Natural killer cell (primary cell): Measurements from ENCODE around the gene ZNF358. TPM values are rescaled to one million over a fixed set of nuclear protein-coding genes. Genes with fewer than 3 reads are reported as not detected.

Source experiments
- ATAC-seq, 3 donors: fragments of 150-1000 bp in 2 of 3; fragments of 200-7000 bp in 1 of 3; cut with Tn5 transposase; 1 replicate in 1 of 3; 2 replicates in 2 of 3; pipeline ENCODE4 v1.10.0; 2021; ENCODE audit warnings: mild to moderate bottlenecking in 2 of 3, moderate library complexity in 2 of 3
- DNase-seq, 2 donors: peaks; one replicate each; pipeline versions ENCODE4 v3.0.0 to v3.0.0-alpha.2; 2013 to 2021; ENCODE audit warnings: mixed read lengths in 1 of 2
- H3K27ac ChIP-seq: one replicate; pipeline ENCODE4 v1.5.1; 2013; ENCODE audit warnings: mild to moderate bottlenecking, low read length
- H3K27me3 ChIP-seq: one replicate; pipeline ENCODE4 v1.6.1; 2013; ENCODE audit warnings: low read length; ENCODE audit not compliant: control insufficient read depth, insufficient read depth
- H3K36me3 ChIP-seq: one replicate; pipeline ENCODE4 v1.6.1; 2013; ENCODE audit warnings: low read length; ENCODE audit not compliant: control insufficient read depth, insufficient read depth
- H3K4me1 ChIP-seq: one replicate; pipeline ENCODE4 v1.6.1; 2013; ENCODE audit warnings: low read length; ENCODE audit not compliant: control insufficient read depth, insufficient read depth
- H3K4me3 ChIP-seq: one replicate; pipeline ENCODE4 v1.5.1; 2013; ENCODE audit warnings: low read length
- H3K9me3 ChIP-seq: one replicate; pipeline ENCODE4 v1.6.1; 2013; ENCODE audit warnings: low read length; ENCODE audit not compliant: control insufficient read depth, insufficient read depth
- H3K27ac Mint-ChIP-seq, 2 donors: one replicate each; pipeline ENCODE4 v1.8.0; 2022; ENCODE audit warnings: mild to moderate bottlenecking in 2 of 2, mixed read lengths in 2 of 2, moderate library complexity in 1 of 2
- H3K27me3 Mint-ChIP-seq, 2 donors: one replicate each; pipeline ENCODE4 v1.8.0; 2022; ENCODE audit warnings: low read depth in 2 of 2, mixed read lengths in 2 of 2
- H3K36me3 Mint-ChIP-seq: one replicate; pipeline ENCODE4 v1.8.0; 2022; ENCODE audit warnings: mixed read lengths
- H3K4me1 Mint-ChIP-seq, 2 donors: one replicate each; pipeline ENCODE4 v1.8.0; 2022; ENCODE audit warnings: mixed read lengths in 2 of 2
- H3K4me3 Mint-ChIP-seq: one replicate; pipeline ENCODE4 v1.8.0; 2022; ENCODE audit warnings: mild to moderate bottlenecking, moderate library complexity, mixed read lengths
- H3K9me3 Mint-ChIP-seq, 2 donors: one replicate each; pipeline ENCODE4 v1.8.0; 2022; ENCODE audit warnings: mixed read lengths in 2 of 2
- CTCF ChIP-seq: fragments of 200-600 bp; IDR thresholded peaks from one replicate; pipeline ENCODE4 v1.8.0; 2022; ENCODE audit warnings: antibody characterized with exemption
- WGBS: methylation state at CpG from one replicate; pipeline ENCODE4 v1.1.7; 2013; ENCODE audit warnings: missing lambda C conversion rate; ENCODE audit not compliant: insufficient coverage; 5-methylcytosine and 5-hydroxymethylcytosine counted together
- intact Hi-C: fragments of 100-400 bp; cut with micrococcal nuclease; formaldehyde crosslinking; loops from one replicate; pipeline ENCODE4 v1.14.2; 2022
- total RNA-seq, 4 donors: library from RNA; stranded (reverse); fragments of 120-200 nt in 1 of 4; gene quantifications; one replicate each; pipeline versions ENCODE4 v1.2.3 to v1.2.4, GENCODE V29; 2013 to 2022

The ZNF358 gene
- total RNA-seq, 3 donors from 2014 or later (not counting 1 experiment from before 2014, with no cell fraction given): 9.8 to 11.6 (median 10.9) TPM

DNA sequence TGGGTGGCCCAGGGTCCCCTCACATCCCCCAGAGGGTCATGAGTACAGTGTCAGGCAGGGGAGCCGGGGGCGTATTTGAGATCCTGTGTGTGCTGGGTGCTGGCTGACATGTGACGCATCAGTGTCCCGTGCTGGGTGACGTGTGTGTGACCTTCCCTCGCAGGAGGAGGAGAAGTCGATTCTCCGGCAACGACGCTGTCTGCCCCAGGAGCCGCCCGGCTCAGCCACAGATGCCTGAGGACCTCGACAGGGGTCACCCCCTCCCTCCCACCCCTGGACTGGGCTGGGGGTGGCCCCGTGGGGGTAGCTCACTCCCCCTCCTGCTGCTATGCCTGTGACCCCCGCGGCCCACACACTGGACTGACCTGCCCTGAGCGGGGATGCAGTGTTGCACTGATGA is 45.4 kb downstream of the ZNF358 start:
- DNase-seq (no peak), ATAC-seq (no peak)
- TF ChIP-seq CTCF: no peak
- Mint-ChIP-seq H3K36me3 (no peaks in the 10 kb centered on the region), H3K4me1 (peaks cover 0 to 5% of the 10 kb centered on the region in 2 donors), H3K27ac (no peak overlapping the region), H3K9me3 (no peaks in the 10 kb centered on the region), H3K27me3 (no peaks in the 10 kb centered on the region), H3K4me3 (no peak overlapping the region)
- Histone ChIP-seq H3K36me3 (peaks cover 26% of the 10 kb centered on the region), H3K27me3 (no peaks in the 10 kb centered on the region), H3K9me3 (no peaks in the 10 kb centered on the region), H3K4me3 (no peak overlapping the region), H3K4me1 (no peaks in the 10 kb centered on the region), H3K27ac (no peak overlapping the region)
- intact Hi-C loops: no loop called here
- WGBS: 95% methylated on average over 16 of the region's 17 CpGs

GRCh38 chr19:7562646-7563393 is 46.9 kb downstream of the ZNF358 start:
- 72% methylated on average over 11 of the region's 16 CpGs for WGBS
- ATAC-seq: no peak
- DNase-seq: peak in 1 of 2 donors; percentile 40
- H3K27me3 ChIP-seq: no peaks in the 10 kb centered on the region
- peaks cover 14% of the 10 kb centered on the region for H3K36me3 ChIP-seq
- H3K4me3 ChIP-seq: no peak overlapping the region
- H3K27ac ChIP-seq: no peak overlapping the region
- intact Hi-C loops: no loop called here
- peaks cover 0 to 5% of the 10 kb centered on the region in 2 donors for H3K4me1 Mint-ChIP-seq
- TF ChIP-seq CTCF: no peak
- H3K4me1 ChIP-seq: no peaks in the 10 kb centered on the region
- no peak overlapping the region for H3K27ac Mint-ChIP-seq
- no peaks in the 10 kb centered on the region for H3K36me3 Mint-ChIP-seq
- H3K4me3 Mint-ChIP-seq: no peak overlapping the region
- no peaks in the 10 kb centered on the region for H3K9me3 ChIP-seq
- no peaks in the 10 kb centered on the region for H3K9me3 Mint-ChIP-seq
- no peaks in the 10 kb centered on the region for H3K27me3 Mint-ChIP-seq

- Histone ChIP-seq H3K9me3 (no peaks in the 10 kb centered on the region), H3K4me1 (no peaks in the 10 kb centered on the region), H3K4me3 (no peak overlapping the region), H3K27ac (no peak overlapping the region), H3K27me3 (no peaks in the 10 kb centered on the region), H3K36me3 (peaks cover 8% of the 10 kb centered on the region)
- ATAC-seq: no peak
- no peak for TF ChIP-seq CTCF
- WGBS: 92% methylated on average over 4 of the region's 4 CpGs
- Mint-ChIP-seq H3K4me3 (no peak overlapping the region), H3K27ac (no peak overlapping the region), H3K27me3 (no peaks in the 10 kb centered on the region), H3K4me1 (peaks cover 0 to 5% of the 10 kb centered on the region in 2 donors), H3K9me3 (no peaks in the 10 kb centered on the region), H3K36me3 (no peaks in the 10 kb centered on the region)
- no peak for DNase-seq
- intact Hi-C loops: no loop called here
Measured at GRCh38 chr19:7564866-7565265, 49.0 kb downstream of the ZNF358 start.

DNA sequence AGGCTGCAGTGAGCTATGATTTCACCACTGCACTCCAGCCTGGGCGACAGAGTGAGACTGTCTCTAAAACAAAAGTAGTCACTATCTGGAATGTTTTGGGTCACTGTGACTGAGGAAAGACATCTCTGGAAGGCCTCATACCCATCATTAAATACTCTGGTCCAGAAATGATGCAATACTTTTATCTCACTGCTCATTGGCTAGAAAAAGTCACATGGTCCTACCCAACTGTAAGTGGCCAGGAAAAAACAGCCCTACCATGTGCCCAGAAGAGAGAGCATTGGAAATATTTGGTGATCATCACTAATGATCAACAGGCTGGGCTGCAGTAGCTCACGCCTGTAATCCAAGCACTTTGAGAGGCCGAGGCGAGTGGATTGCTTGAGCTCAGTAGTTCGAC is 49.4 kb downstream of the ZNF358 start:
- H3K4me3 Mint-ChIP-seq: no peak overlapping the region
- Histone ChIP-seq H3K9me3 (no peaks in the 10 kb centered on the region), H3K27me3 (no peaks in the 10 kb centered on the region), H3K4me3 (no peak overlapping the region), H3K4me1 (no peaks in the 10 kb centered on the region), H3K36me3 (peaks cover 6% of the 10 kb centered on the region), H3K27ac (no peak overlapping the region)
- DNase-seq (no peak), ATAC-seq (no peak)
- H3K36me3 Mint-ChIP-seq: no peaks in the 10 kb centered on the region
- TF ChIP-seq CTCF: no peak
- 94% methylated on average over 5 of the region's 5 CpGs for WGBS
- H3K27ac Mint-ChIP-seq: no peak overlapping the region
- H3K4me1 Mint-ChIP-seq: peaks cover 0 to 3% of the 10 kb centered on the region in 2 donors
- H3K9me3 Mint-ChIP-seq: no peaks in the 10 kb centered on the region
- H3K27me3 Mint-ChIP-seq: no peaks in the 10 kb centered on the region
- intact Hi-C loops: no loop called here
